GM21825 (cell line): Measurements from ENCODE around the gene TNIP3.

Experiments used
- ATAC-seq: cut with Tn5 transposase; IDR thresholded peaks from one replicate; pipeline ENCODE4 v1.9.1; 2021; ENCODE audit warnings: mild to moderate bottlenecking, moderate library complexity; ENCODE audit not compliant: unreplicated experiment

TNIP3 gene

GRCh38 chr4:121140716-121141460 is 23.2 kb downstream of the TNIP3 start:
- no peak for ATAC-seq

- no peak for ATAC-seq
Measured at GRCh38 chr4:121139533-121140222, 24.4 kb downstream of the TNIP3 start.

- no peak for ATAC-seq
Measured at GRCh38 chr4:121138039-121138825, 25.9 kb downstream of the TNIP3 start.

- ATAC-seq = no peak
Measured at GRCh38 chr4:121130326-121130660, 33.8 kb downstream of the TNIP3 start.

- ATAC-seq = no peak
Measured at GRCh38 chr4:121129606-121130325, 34.4 kb downstream of the TNIP3 start.

GRCh38 chr4:121127100-121127499 is 37.0 kb downstream of the TNIP3 start:
- no peak for ATAC-seq

- ATAC-seq = no peak
Measured at GRCh38 chr4:121126449-121127006, 37.6 kb downstream of the TNIP3 start.

GRCh38 chr4:121125498-121125885 is 38.6 kb downstream of the TNIP3 start:
- ATAC-seq = no peak

- ATAC-seq = no peak
Measured at GRCh38 chr4:121122661-121123060, 41.5 kb downstream of the TNIP3 start.

GRCh38 chr4:121119715-121120114 is 44.4 kb downstream of the TNIP3 start:
- no peak for ATAC-seq

- ATAC-seq = no peak
Measured at GRCh38 chr4:121118344-121118743, 45.8 kb downstream of the TNIP3 start.

- no peak for ATAC-seq
Measured at GRCh38 chr4:121114756-121115155, 49.4 kb downstream of the TNIP3 start.

- ATAC-seq = no peak
Measured at GRCh38 chr4:121112530-121112929, 51.6 kb downstream of the TNIP3 start.

GRCh38 chr4:121108557-121108956 is 55.6 kb downstream of the TNIP3 start:
- no peak for ATAC-seq

GRCh38 chr4:121107507-121107906 is 56.6 kb downstream of the TNIP3 start:
- no peak for ATAC-seq

- ATAC-seq = no peak
Measured at GRCh38 chr4:121100093-121100775, 63.9 kb downstream of the TNIP3 start.

- ATAC-seq = no peak
Measured at GRCh38 chr4:121098266-121098665, 65.9 kb downstream of the TNIP3 start.

GRCh38 chr4:121096629-121097028 is 67.5 kb downstream of the TNIP3 start:
- ATAC-seq = no peak

- no peak for ATAC-seq
Measured at GRCh38 chr4:121096191-121096590, 67.9 kb downstream of the TNIP3 start.

GRCh38 chr4:121094297-121094966 is 69.7 kb downstream of the TNIP3 start:
- ATAC-seq = no peak
